Measurements from ENCODE around the gene ECE2.

Gene ECE2

GRCh38 chr3:184290331-184290730 is 14.5 kb downstream of the ECE2 start:
- Histone ChIP-seq H3K9me3 (ENCODE audit: control insufficient read depth, low read length) (no peaks in the 10 kb centered on the region), H2BK120ac (ENCODE audit: low read depth, low read length) (no peak overlapping the region), H3K18ac (ENCODE audit: low read depth in 1 of 2, low read length in 2 of 2) (no peak overlapping the region), H3K14ac (ENCODE audit: low read length in 2 of 2) (no peak overlapping the region), H3K4ac (ENCODE audit: low read depth in 1 of 2, low read length in 2 of 2) (no peak overlapping the region), H3K27ac (ENCODE audit: low read length, poor library complexity, severe bottlenecking) (no peak overlapping the region), H3K23ac (ENCODE audit: low read length in 2 of 2) (no peak overlapping the region), H3K9ac (ENCODE audit: low read length) (no peak overlapping the region), H2BK5ac (ENCODE audit: low read depth, low read length, poor library complexity, severe bottlenecking) (no peak overlapping the region), H2BK12ac (ENCODE audit: low read length in 2 of 2) (no peak overlapping the region), H3K79me1 (replicated peaks; ENCODE audit: low read length, poor library complexity, severe bottlenecking) (no peaks in the 10 kb centered on the region), H3K27me3 (ENCODE audit: control insufficient read depth in 1 of 2, insufficient read depth in 1 of 2, low read length in 2 of 2) (peaks cover 24 to 28% of the 10 kb centered on the region in 2 experiments), H3K4me1 (ENCODE audit: control insufficient read depth, insufficient read depth, low read depth, low read length) (no peaks in the 10 kb centered on the region), H4K91ac (ENCODE audit: low read length) (no peak overlapping the region), H2BK15ac (ENCODE audit: low read depth, poor library complexity, severe bottlenecking) (no peak overlapping the region), H3K4me3 (ENCODE audit: insufficient read depth in 1 of 2, low read depth in 1 of 2, low read length in 2 of 2) (no peak overlapping the region), H3K4me2 (ENCODE audit: low read length, poor library complexity, severe bottlenecking) (no peak overlapping the region), H2AFZ (ENCODE audit: low read depth, low read length) (no peak overlapping the region), H3K36me3 (ENCODE audit: control insufficient read depth in 1 of 2, insufficient read depth in 2 of 2, low read depth in 1 of 2, low read length in 2 of 2) (no peaks in the 10 kb centered on the region), H2AK5ac (ENCODE audit: low read length, severe bottlenecking) (no peak overlapping the region), H4K8ac (ENCODE audit: low read length) (no peak overlapping the region)
- 99% methylated on average over 6 of the region's 10 CpGs for WGBS
- no peak for DNase-seq

- peaks cover 16 to 20% of the 10 kb centered on the region in 2 experiments for H3K27me3 ChIP-seq (ENCODE audit: control insufficient read depth in 1 of 2, insufficient read depth in 1 of 2, low read length in 2 of 2)
- no peak overlapping the region for H3K4me2 ChIP-seq (ENCODE audit: low read length, poor library complexity, severe bottlenecking)
- no peak overlapping the region for H4K91ac ChIP-seq (ENCODE audit: low read length)
- H3K4me1 ChIP-seq (ENCODE audit: control insufficient read depth, insufficient read depth, low read depth, low read length) = no peaks in the 10 kb centered on the region
- no peak overlapping the region for H3K27ac ChIP-seq (ENCODE audit: low read length, poor library complexity, severe bottlenecking)
- DNase-seq = no peak
- no peaks in the 10 kb centered on the region for H3K9me3 ChIP-seq (ENCODE audit: control insufficient read depth, low read length)
- no peak overlapping the region for H3K14ac ChIP-seq (ENCODE audit: low read length in 2 of 2)
- H2BK12ac ChIP-seq (ENCODE audit: low read length in 2 of 2) = no peak overlapping the region
- H4K8ac ChIP-seq (ENCODE audit: low read length) = no peak overlapping the region
- no peak overlapping the region for H2AK5ac ChIP-seq (ENCODE audit: low read length, severe bottlenecking)
- no peak overlapping the region for H3K9ac ChIP-seq (ENCODE audit: low read length)
- no peak overlapping the region for H2BK120ac ChIP-seq (ENCODE audit: low read depth, low read length)
- H3K4me3 ChIP-seq (ENCODE audit: insufficient read depth in 1 of 2, low read depth in 1 of 2, low read length in 2 of 2) = no peak overlapping the region
- H3K23ac ChIP-seq (ENCODE audit: low read length in 2 of 2) = no peak overlapping the region
- H2AFZ ChIP-seq (ENCODE audit: low read depth, low read length) = no peak overlapping the region
- H3K4ac ChIP-seq (ENCODE audit: low read depth in 1 of 2, low read length in 2 of 2) = no peak overlapping the region
- 87% methylated on average over 22 of the region's 22 CpGs for WGBS
- no peak overlapping the region for H2BK5ac ChIP-seq (ENCODE audit: low read depth, low read length, poor library complexity, severe bottlenecking)
- H2BK15ac ChIP-seq (ENCODE audit: low read depth, poor library complexity, severe bottlenecking) = no peak overlapping the region
- H3K79me1 ChIP-seq (replicated peaks; ENCODE audit: low read length, poor library complexity, severe bottlenecking) = no peaks in the 10 kb centered on the region
- H3K36me3 ChIP-seq (ENCODE audit: control insufficient read depth in 1 of 2, insufficient read depth in 2 of 2, low read depth in 1 of 2, low read length in 2 of 2) = no peaks in the 10 kb centered on the region
- H3K18ac ChIP-seq (ENCODE audit: low read depth in 1 of 2, low read length in 2 of 2) = no peak overlapping the region
These were observed 15.4 kb downstream of the ECE2 start for GRCh38 chr3:184291044-184291737.

- Histone ChIP-seq H2AFZ (ENCODE audit: low read depth, low read length) (no peak overlapping the region), H3K18ac (ENCODE audit: low read depth in 1 of 2, low read length in 2 of 2) (no peak overlapping the region), H3K14ac (ENCODE audit: low read length in 2 of 2) (no peak overlapping the region), H3K4ac (ENCODE audit: low read depth in 1 of 2, low read length in 2 of 2) (no peak overlapping the region), H4K91ac (ENCODE audit: low read length) (no peak overlapping the region), H4K8ac (ENCODE audit: low read length) (no peak overlapping the region), H3K36me3 (ENCODE audit: control insufficient read depth in 1 of 2, insufficient read depth in 2 of 2, low read depth in 1 of 2, low read length in 2 of 2) (no peaks in the 10 kb centered on the region), H3K9ac (ENCODE audit: low read length) (no peak overlapping the region), H3K4me1 (ENCODE audit: control insufficient read depth, insufficient read depth, low read depth, low read length) (no peaks in the 10 kb centered on the region), H2BK15ac (ENCODE audit: low read depth, poor library complexity, severe bottlenecking) (no peak overlapping the region), H3K27ac (ENCODE audit: low read length, poor library complexity, severe bottlenecking) (no peak overlapping the region), H3K79me1 (replicated peaks; ENCODE audit: low read length, poor library complexity, severe bottlenecking) (no peaks in the 10 kb centered on the region), H3K27me3 (ENCODE audit: control insufficient read depth in 1 of 2, insufficient read depth in 1 of 2, low read length in 2 of 2) (peaks cover 15 to 16% of the 10 kb centered on the region in 2 experiments), H2BK5ac (ENCODE audit: low read depth, low read length, poor library complexity, severe bottlenecking) (no peak overlapping the region), H3K9me3 (ENCODE audit: control insufficient read depth, low read length) (no peaks in the 10 kb centered on the region), H2AK5ac (ENCODE audit: low read length, severe bottlenecking) (no peak overlapping the region), H3K23ac (ENCODE audit: low read length in 2 of 2) (no peak overlapping the region), H3K4me3 (ENCODE audit: insufficient read depth in 1 of 2, low read depth in 1 of 2, low read length in 2 of 2) (no peak overlapping the region), H3K4me2 (ENCODE audit: low read length, poor library complexity, severe bottlenecking) (no peak overlapping the region), H2BK12ac (ENCODE audit: low read length in 2 of 2) (no peak overlapping the region), H2BK120ac (ENCODE audit: low read depth, low read length) (no peak overlapping the region)
- WGBS = 88% methylated on average over 20 of the region's 21 CpGs
- no peak for DNase-seq
These were observed 16.1 kb downstream of the ECE2 start for GRCh38 chr3:184291738-184292445.

GRCh38 chr3:184295771-184296170 is 19.9 kb downstream of the ECE2 start:
- H3K27ac ChIP-seq (ENCODE audit: low read length, poor library complexity, severe bottlenecking) = no peak overlapping the region
- no peak overlapping the region for H3K4ac ChIP-seq (ENCODE audit: low read depth in 1 of 2, low read length in 2 of 2)
- H3K23ac ChIP-seq (ENCODE audit: low read length in 2 of 2) = no peak overlapping the region
- DNase-seq = no peak
- no peak overlapping the region for H2BK15ac ChIP-seq (ENCODE audit: low read depth, poor library complexity, severe bottlenecking)
- H3K4me2 ChIP-seq (ENCODE audit: low read length, poor library complexity, severe bottlenecking) = no peak overlapping the region
- no peak overlapping the region for H2BK12ac ChIP-seq (ENCODE audit: low read length in 2 of 2)
- no peaks in the 10 kb centered on the region for H3K79me1 ChIP-seq (replicated peaks; ENCODE audit: low read length, poor library complexity, severe bottlenecking)
- H3K14ac ChIP-seq (ENCODE audit: low read length in 2 of 2) = no peak overlapping the region
- H4K91ac ChIP-seq (ENCODE audit: low read length) = no peak overlapping the region
- H2AFZ ChIP-seq (ENCODE audit: low read depth, low read length) = no peak overlapping the region
- peaks cover 0 to 8% of the 10 kb centered on the region in 2 experiments for H3K36me3 ChIP-seq (ENCODE audit: control insufficient read depth in 1 of 2, insufficient read depth in 2 of 2, low read depth in 1 of 2, low read length in 2 of 2)
- no peak overlapping the region for H3K18ac ChIP-seq (ENCODE audit: low read depth in 1 of 2, low read length in 2 of 2)
- no peaks in the 10 kb centered on the region for H3K9me3 ChIP-seq (ENCODE audit: control insufficient read depth, low read length)
- H3K4me3 ChIP-seq (ENCODE audit: insufficient read depth in 1 of 2, low read depth in 1 of 2, low read length in 2 of 2) = no peak overlapping the region
- H2BK5ac ChIP-seq (ENCODE audit: low read depth, low read length, poor library complexity, severe bottlenecking) = no peak overlapping the region
- H3K4me1 ChIP-seq (ENCODE audit: control insufficient read depth, insufficient read depth, low read depth, low read length) = no peaks in the 10 kb centered on the region
- H2AK5ac ChIP-seq (ENCODE audit: low read length, severe bottlenecking) = no peak overlapping the region
- no peak overlapping the region for H4K8ac ChIP-seq (ENCODE audit: low read length)
- peaks cover 10 to 12% of the 10 kb centered on the region in 2 experiments for H3K27me3 ChIP-seq (ENCODE audit: control insufficient read depth in 1 of 2, insufficient read depth in 1 of 2, low read length in 2 of 2)
- no peak overlapping the region for H2BK120ac ChIP-seq (ENCODE audit: low read depth, low read length)
- no peak overlapping the region for H3K9ac ChIP-seq (ENCODE audit: low read length)
- 74% methylated on average over 3 of the region's 3 CpGs for WGBS
